Fibroblast of villous mesenchyme (primary cell): ENCODE measurements around the gene TULP4. TPM values are rescaled to one million over a fixed set of nuclear protein-coding genes. Genes with fewer than 3 reads are reported as not detected.
"Not testable (repeated sequence)": the region's sequence is repeated elsewhere in the genome, so short reads cannot be mapped to it uniquely, and the experiment has no call there.

Experiments used
- DNase-seq: peaks from one replicate; pipeline ENCODE4 v3.0.0-alpha.2; 2010; ENCODE audit warnings: low read depth
- H3K4me3 ChIP-seq: 2 replicates; pipeline ENCODE4 v1.5.1; 2011; ENCODE audit warnings: low read depth, mild to moderate bottlenecking, low read length
- total RNA-seq: library from RNA; depleted of rRNA; stranded (reverse); fragments of >200 nt; gene quantifications from 2 replicates; pipeline ENCODE4 v1.2.3, GENCODE V29; 2012
- TF ChIP-seq, protein P1 (sequence below): IDR thresholded peaks from 2 replicates; pipeline ENCODE4 v1.5.1; 2012; ENCODE audit warnings: low read depth, mild to moderate bottlenecking, low read length; ENCODE audit not compliant: insufficient read depth

Gene TULP4
- total RNA-seq, 1 donor = 120 TPM

DNA sequence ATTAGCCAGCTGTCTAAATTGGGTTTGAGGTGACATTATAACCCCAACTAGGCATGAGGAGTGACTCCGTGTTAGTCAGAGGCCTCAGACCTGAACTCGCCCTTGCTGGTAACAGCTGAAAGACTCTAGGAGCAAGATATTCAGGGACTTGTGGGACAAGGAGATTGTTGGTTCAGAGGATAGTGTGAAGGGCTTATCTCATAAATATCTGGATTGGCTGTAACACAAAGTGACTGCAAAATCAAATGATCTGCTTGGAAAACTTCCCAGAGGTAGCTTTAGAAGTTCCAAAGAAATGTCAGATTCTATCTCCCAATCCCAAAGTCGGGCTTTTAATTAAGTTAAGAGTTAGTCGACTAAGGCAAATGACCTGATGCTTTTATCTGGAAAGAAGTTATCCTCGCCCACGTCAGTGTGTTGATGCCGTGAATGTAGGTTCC lies 72.4 kb downstream of the TULP4 start:
- DNase-seq = no peak
- TF ChIP-seq, protein P1, sequence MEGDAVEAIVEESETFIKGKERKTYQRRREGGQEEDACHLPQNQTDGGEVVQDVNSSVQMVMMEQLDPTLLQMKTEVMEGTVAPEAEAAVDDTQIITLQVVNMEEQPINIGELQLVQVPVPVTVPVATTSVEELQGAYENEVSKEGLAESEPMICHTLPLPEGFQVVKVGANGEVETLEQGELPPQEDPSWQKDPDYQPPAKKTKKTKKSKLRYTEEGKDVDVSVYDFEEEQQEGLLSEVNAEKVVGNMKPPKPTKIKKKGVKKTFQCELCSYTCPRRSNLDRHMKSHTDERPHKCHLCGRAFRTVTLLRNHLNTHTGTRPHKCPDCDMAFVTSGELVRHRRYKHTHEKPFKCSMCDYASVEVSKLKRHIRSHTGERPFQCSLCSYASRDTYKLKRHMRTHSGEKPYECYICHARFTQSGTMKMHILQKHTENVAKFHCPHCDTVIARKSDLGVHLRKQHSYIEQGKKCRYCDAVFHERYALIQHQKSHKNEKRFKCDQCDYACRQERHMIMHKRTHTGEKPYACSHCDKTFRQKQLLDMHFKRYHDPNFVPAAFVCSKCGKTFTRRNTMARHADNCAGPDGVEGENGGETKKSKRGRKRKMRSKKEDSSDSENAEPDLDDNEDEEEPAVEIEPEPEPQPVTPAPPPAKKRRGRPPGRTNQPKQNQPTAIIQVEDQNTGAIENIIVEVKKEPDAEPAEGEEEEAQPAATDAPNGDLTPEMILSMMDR = no peak
- H3K4me3 ChIP-seq = no peak overlapping the region

DNA sequence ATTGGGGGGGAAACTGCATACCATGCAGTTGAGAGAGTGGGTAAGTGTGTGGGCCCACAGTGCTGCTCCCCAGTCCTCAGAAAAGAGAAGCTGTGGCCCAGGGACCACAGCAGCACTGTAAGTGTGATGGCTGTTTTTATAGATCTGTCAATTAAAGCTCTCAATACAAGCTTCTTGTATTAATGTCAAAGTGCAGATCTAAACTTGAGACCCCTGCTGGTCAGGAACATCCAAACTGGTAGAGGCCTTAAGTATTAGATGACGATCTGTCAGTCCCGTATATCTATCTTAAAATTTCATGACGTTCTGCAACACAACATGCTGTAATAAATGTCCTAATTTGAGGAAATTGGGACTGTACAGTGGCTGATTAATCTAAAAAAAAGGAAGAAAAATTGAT lies 74.8 kb downstream of the TULP4 start:
- H3K4me3 ChIP-seq = no peak overlapping the region
- TF ChIP-seq, protein P1 = no peak
- no peak for DNase-seq

DNA sequence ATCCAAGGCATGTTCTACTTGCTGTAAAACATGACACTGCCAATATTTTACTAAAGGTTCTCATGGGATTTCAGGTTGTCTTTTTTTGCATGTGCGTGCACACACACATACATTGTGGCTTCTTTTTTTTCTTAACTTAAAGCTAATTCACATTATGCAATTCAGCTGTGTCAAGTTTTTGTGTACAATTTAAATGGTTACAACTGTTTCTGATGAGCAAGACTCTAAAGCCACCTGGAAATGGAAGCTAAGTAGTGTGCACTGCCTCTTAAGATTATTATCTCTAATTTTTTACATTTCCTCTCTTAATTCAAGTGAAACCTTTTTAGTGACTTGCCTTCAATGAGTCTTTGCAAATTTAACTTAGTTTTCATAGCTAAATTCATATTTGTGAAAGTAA lies 75.3 kb downstream of the TULP4 start:
- DNase-seq = no peak
- TF ChIP-seq, protein P1 = no peak
- no peak overlapping the region for H3K4me3 ChIP-seq

DNA sequence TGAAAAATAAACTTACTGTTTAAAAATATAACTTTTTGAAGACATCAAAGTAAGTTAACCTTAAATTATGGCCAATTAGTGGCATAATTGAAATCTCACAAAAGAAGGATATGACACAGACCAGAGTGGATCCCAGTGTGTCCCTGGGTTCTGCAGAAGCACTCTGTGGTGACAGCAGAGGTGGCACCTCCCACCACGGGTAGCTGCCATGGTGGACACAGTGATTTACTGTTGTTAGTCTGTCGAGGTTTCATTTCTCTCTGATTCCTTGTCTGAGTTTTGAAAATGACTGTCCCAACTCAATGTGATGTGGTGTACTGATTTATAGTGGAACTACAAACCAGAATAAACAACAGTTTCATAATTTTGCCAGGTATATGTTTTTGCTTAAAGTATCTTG lies 76.5 kb downstream of the TULP4 start:
- TF ChIP-seq, protein P1 = no peak
- DNase-seq = no peak
- H3K4me3 ChIP-seq = no peak overlapping the region

DNA sequence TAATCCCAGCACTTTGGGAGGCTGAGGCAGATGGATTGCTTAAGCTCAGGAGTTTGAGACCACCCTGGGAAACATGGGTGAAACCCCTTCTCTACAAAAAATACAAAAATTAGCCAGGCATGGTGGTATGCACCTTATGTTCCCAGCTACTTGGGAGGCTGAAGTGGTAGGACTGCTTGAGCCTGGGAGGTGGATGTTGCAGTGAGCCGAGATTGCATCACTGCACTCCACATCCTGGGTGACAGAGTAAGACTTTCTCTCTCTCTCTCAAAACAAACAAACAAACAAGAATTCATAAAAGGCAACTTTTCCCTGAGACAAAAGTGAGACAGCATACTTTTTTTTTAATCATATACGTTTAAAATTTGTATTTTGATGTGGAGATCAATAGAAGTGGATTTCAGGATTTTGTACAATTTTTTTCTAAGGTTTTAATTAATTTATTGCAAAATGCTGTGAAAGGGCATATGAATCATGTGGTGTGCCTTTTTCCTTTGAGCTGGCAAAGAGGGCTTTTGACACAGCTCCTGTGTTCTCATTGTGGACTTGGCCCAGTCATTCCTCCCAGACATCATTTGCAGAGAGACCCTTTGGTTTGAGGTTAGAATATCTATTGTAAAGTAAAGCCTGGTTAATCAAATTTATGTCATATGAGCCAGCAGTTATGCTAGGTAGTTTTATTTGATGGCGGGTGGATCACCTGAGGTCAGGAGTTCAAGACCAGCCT lies 77.1 kb downstream of the TULP4 start:
- peak; percentile 18 for DNase-seq
- TF ChIP-seq, protein P1 = no peak
- no peak overlapping the region for H3K4me3 ChIP-seq

DNA sequence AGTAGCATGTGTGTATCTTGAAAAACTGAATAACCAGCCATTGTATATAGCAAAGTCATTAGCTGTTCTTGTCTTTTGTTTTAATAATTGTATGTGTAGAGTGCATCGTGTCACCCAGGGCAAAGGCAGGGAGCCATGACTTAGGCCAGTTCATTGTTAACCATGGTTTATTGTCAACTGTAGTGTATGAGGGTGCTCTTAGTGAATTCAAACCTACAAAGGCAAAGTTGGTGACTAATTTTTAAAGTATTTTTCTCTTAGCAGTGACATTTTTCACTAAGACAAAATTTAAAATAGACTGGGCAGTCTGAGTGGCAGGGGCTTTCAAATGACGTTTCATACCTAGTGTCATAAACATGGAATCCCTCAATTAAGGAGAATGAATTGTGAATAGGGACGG lies 79.0 kb downstream of the TULP4 start:
- no peak for DNase-seq
- H3K4me3 ChIP-seq = no peak overlapping the region
- TF ChIP-seq, protein P1 = no peak

DNA sequence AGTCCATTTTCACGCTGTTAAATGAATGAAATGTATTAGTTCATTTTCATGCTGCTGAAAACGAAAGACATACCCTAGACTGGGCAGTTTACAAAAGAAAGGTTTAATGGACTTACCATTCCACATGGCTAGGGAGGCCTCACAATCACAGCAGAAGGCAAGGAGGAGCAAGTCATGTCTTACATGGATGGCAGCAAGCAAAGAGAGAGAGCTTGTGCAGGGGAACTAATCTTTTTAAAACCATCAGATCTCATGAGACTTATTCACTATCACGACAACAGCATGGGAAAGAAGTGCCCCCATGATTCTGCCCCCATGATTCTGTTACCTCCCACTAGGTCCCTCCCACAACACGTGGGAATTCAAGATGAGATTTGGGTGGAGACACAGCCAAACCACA lies 79.7 kb downstream of the TULP4 start:
- DNase-seq = not testable (repeated sequence)

More for the DNA sequence above, 79.7 kb downstream of the TULP4 start:
- not testable (repeated sequence) for H3K4me3 ChIP-seq
